GM12801 (cell line): ENCODE data around the gene TXN2.

Experiments used
- TF ChIP-seq, protein P1 (sequence below): IDR thresholded peaks from one replicate; pipeline ENCODE4 v1.5.1; 2011; ENCODE audit warnings: control low read depth; ENCODE audit not compliant: insufficient read length; ENCODE audit errors: extremely low read depth

TXN2 gene

GRCh38 chr22:36435516-36436415 lies 45.7 kb downstream of the TXN2 start:
- TF ChIP-seq, protein P1, sequence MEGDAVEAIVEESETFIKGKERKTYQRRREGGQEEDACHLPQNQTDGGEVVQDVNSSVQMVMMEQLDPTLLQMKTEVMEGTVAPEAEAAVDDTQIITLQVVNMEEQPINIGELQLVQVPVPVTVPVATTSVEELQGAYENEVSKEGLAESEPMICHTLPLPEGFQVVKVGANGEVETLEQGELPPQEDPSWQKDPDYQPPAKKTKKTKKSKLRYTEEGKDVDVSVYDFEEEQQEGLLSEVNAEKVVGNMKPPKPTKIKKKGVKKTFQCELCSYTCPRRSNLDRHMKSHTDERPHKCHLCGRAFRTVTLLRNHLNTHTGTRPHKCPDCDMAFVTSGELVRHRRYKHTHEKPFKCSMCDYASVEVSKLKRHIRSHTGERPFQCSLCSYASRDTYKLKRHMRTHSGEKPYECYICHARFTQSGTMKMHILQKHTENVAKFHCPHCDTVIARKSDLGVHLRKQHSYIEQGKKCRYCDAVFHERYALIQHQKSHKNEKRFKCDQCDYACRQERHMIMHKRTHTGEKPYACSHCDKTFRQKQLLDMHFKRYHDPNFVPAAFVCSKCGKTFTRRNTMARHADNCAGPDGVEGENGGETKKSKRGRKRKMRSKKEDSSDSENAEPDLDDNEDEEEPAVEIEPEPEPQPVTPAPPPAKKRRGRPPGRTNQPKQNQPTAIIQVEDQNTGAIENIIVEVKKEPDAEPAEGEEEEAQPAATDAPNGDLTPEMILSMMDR: no peak

- TF ChIP-seq, protein P1: no peak
Observed at GRCh38 chr22:36433318-36434231, 47.9 kb downstream of the TXN2 start.

DNA sequence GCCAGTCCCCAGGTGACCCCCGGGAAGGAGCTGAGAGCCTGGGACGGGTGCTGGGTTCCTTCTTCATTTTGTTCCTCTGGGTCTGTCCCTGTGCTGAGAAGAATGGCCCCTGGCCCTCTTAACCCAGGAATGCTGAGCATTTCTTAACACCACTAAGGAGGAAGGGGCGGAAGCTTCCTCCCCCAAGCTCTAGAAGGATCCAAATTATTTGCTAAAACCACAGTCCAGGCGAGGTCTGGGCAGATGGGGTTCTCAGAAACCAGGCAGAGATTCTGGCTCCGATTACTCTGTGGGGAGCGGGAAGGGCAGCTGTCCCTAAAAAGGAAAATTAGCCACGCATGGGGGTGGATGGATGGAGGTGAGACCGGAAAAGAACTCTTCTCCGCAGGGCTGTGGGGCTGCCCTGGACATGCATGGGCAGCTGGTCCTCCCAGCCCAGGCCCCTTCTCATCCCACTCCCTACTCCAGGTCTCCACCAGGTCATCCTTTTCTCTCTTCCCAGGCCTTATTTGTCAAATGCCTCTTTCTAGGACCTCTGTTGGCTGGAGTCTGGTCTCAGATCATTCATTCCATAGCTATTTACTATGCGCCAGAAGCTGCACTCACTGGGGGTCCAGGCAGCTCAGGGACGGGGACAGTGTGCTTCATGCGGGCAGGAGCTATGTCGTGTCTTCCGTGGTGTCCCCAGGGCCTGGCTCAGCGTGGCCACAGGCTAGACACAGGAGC lies 48.7 kb downstream of the TXN2 start:
- TF ChIP-seq, protein P1: no peak

- TF ChIP-seq, protein P1: no peak
Observed at GRCh38 chr22:36431977-36432376, 49.5 kb downstream of the TXN2 start.

- TF ChIP-seq, protein P1: no peak
Observed at GRCh38 chr22:36430863-36431262, 50.6 kb downstream of the TXN2 start.

GRCh38 chr22:36425977-36426523 lies 55.4 kb downstream of the TXN2 start:
- TF ChIP-seq, protein P1: no peak
